A549 (cell line): Measurements from ENCODE around the gene ALDH1A1.

Source experiments
- RFX5 ChIP-seq: fragments of 450-650 bp; IDR thresholded peaks from 2 replicates; pipeline ENCODE4 v1.7.1; 2014; ENCODE audit warnings: antibody characterized with exemption, mild to moderate bottlenecking, moderate library complexity
- TF ChIP-seq, protein P1 (sequence below): fragments of >200 bp; sonication (Bioruptor Twin); formaldehyde crosslinking; IDR thresholded peaks from 3 replicates; pipeline ENCODE4 v1.5.1; 2016

DNA sequence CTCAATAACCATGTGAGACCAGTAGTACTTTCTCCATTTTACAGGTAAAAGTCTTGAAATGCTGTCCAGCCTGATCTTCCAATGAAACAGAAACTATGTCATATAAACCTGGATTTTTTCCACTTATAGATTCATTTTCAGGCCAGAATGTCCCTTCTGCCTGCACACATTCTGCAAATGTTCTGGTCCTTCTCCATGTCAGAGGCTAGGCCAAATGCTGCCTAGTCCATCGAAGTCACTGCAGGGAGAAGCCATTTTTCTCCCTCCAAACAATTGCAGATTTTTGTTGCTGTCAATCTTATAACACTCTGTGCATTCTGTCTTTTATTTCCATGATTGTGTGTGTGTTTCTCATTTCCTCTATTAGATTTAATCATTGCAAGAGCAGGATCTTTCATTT is 59.4 kb downstream of the ALDH1A1 start:
- TF ChIP-seq, protein P1, sequence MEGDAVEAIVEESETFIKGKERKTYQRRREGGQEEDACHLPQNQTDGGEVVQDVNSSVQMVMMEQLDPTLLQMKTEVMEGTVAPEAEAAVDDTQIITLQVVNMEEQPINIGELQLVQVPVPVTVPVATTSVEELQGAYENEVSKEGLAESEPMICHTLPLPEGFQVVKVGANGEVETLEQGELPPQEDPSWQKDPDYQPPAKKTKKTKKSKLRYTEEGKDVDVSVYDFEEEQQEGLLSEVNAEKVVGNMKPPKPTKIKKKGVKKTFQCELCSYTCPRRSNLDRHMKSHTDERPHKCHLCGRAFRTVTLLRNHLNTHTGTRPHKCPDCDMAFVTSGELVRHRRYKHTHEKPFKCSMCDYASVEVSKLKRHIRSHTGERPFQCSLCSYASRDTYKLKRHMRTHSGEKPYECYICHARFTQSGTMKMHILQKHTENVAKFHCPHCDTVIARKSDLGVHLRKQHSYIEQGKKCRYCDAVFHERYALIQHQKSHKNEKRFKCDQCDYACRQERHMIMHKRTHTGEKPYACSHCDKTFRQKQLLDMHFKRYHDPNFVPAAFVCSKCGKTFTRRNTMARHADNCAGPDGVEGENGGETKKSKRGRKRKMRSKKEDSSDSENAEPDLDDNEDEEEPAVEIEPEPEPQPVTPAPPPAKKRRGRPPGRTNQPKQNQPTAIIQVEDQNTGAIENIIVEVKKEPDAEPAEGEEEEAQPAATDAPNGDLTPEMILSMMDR: no peak
- TF ChIP-seq RFX5: no peak
